Spleen (tissue), 11 donors: ENCODE measurements around the gene PRRC1. TPM values are rescaled to one million over a fixed set of nuclear protein-coding genes. Genes with fewer than 3 reads are reported as not detected.

ENCODE experiments used
- DNase-seq: peaks from one replicate; pipeline ENCODE4 v3.0.0-alpha.2; 2020
- H3K27ac ChIP-seq, 8 donors: fragments of 200-600 bp; sonication (generic) in 7 of 8; 1 replicate in 4 of 8; 2 replicates in 4 of 8; pipeline versions ENCODE4 v1.5.0 to v1.8.0; 2016 to 2021; ENCODE audit warnings: inconsistent platforms in 4 of 8, mild to moderate bottlenecking in 4 of 8, moderate library complexity in 1 of 8
- H3K27me3 ChIP-seq, 7 donors: fragments of 200-600 bp; sonication (generic) in 6 of 7; replicated peaks in 1 of 7; 1 replicate in 4 of 7; 2 replicates in 3 of 7; pipeline versions ENCODE4 v1.5.0 to v1.8.0; 2016 to 2021; ENCODE audit warnings: inconsistent platforms in 3 of 7, mild to moderate bottlenecking in 1 of 7
- H3K36me3 ChIP-seq, 6 donors: fragments of 200-600 bp; sonication (generic) in 5 of 6; 1 replicate in 4 of 6; 2 replicates in 2 of 6; pipeline versions ENCODE4 v1.5.0 to v1.8.0; 2016 to 2021; ENCODE audit warnings: inconsistent platforms in 2 of 6
- H3K4me1 ChIP-seq, 6 donors: fragments of 200-600 bp; sonication (generic) in 5 of 6; 1 replicate in 3 of 6; 2 replicates in 3 of 6; pipeline versions ENCODE4 v1.5.0 to v1.8.0; 2016 to 2021; ENCODE audit warnings: inconsistent platforms in 3 of 6
- H3K4me3 ChIP-seq, 8 donors: fragments of 200-600 bp; sonication (generic) in 7 of 8; 1 replicate in 4 of 8; 2 replicates in 4 of 8; pipeline versions ENCODE4 v1.5.0 to v1.8.0; 2016 to 2021; ENCODE audit warnings: inconsistent platforms in 4 of 8, mild to moderate bottlenecking in 4 of 8, moderate library complexity in 2 of 8
- H3K9me3 ChIP-seq, 8 donors: fragments of 200-600 bp; sonication (generic) in 7 of 8; 1 replicate in 4 of 8; 2 replicates in 4 of 8; pipeline versions ENCODE4 v1.5.0 to v1.8.0; 2016 to 2021; ENCODE audit warnings: inconsistent platforms in 4 of 8
- CTCF ChIP-seq, 11 experiments: fragments of 200-600 bp in 7 of 11; fragments of 450-650 bp in 4 of 11; sonication (generic) in 4 of 11; IDR thresholded peaks in 8 of 11; conservative IDR thresholded peaks in 3 of 11; 1 replicate in 7 of 11; 2 replicates in 4 of 11; pipeline versions ENCODE4 v1.4.0 to v1.8.0; 2016 to 2021; ENCODE audit warnings: antibody characterized with exemption in 11 of 11, inconsistent platforms in 4 of 11, mild to moderate bottlenecking in 1 of 11
- POLR2A ChIP-seq, 3 donors: fragments of 450-650 bp; IDR thresholded peaks; one replicate each; pipeline ENCODE4 v1.5.1; 2017; ENCODE audit warnings: antibody characterized with exemption in 3 of 3, mild to moderate bottlenecking in 1 of 3
- POLR2AphosphoS5 ChIP-seq, 3 donors: sonication (generic); formaldehyde crosslinking; IDR thresholded peaks; one replicate each; pipeline ENCODE4 v1.5.1; 2017; ENCODE audit warnings: antibody characterized with exemption in 3 of 3
- WGBS, 5 donors: extraction: QIAGEN DNeasy Blood & Tissue Kit in 3 of 5; methylation state at CpG; one replicate each; pipeline versions ENCODE4 v1.1.5 to v1.1.7; 2013 to 2018; 5-methylcytosine and 5-hydroxymethylcytosine counted together
- intact Hi-C: fragments of 100-400 bp; cut with DNase I; formaldehyde crosslinking; loops from one replicate; pipeline ENCODE4 v1.15.0; 2023; ENCODE audit warnings: low total_unique reads
- polyA plus RNA-seq, 3 donors: library from polyadenylated mRNA; stranded (reverse); fragments of 200-250 nt; gene quantifications; one replicate each; pipeline ENCODE4 v1.2.1, GENCODE V29; 2013
- total RNA-seq, 7 donors: library from RNA; depleted of rRNA in 3 of 7; stranded (reverse); fragments of >200 nt in 3 of 7; fragmentation: NEBNext Ultra II Directional in 4 of 7; extraction: Animal tissue kit (Norgen Biotek cat#: 25700) in 4 of 7; gene quantifications; one replicate each; pipeline versions ENCODE4 v1.1.0 to v1.2.1, GENCODE V29; 2016 to 2021
- donor health status: healthy with polysubstance abuse.
- donor health status: DM: no; HTN: no; CAD: no; lungs with moderate emphysema.
- donor health status: DM: no; HTN: no; CAD: no.
- donor health status: Bipolar disorder and iron deficiency.
- donor health status: healthy.
- donor health status: DM: no; HTN: no; CAD: no.
- donor health status: DM: yes; HTN: yes; CAD: no.

Gene PRRC1
- total and polyA plus RNA-seq, 10 donors = 11.9 to 45.9 (median 38.5) TPM

GRCh38 chr5:127508644-127509373 is 8.6 kb upstream of the PRRC1 start:
- no peak for DNase-seq
- H3K4me3 ChIP-seq = no peak overlapping the region
- WGBS, 5 donors = 75 to 98% (median 81%) methylated on average over 2 of the region's 2 CpGs
- no peak for TF ChIP-seq POLR2AphosphoS5 (IDR thresholded peaks at IDR 0.05)
- no peak for TF ChIP-seq CTCF (IDR thresholded peaks at IDR 0.05 in 8 of 11, conservative IDR thresholded peaks at IDR 0.05 in 3 of 11)
- no peak for TF ChIP-seq POLR2A (IDR thresholded peaks at IDR 0.05)
- no peaks in the 10 kb centered on the region for H3K4me1 ChIP-seq
- intact Hi-C loops = no loop called here
- H3K27ac ChIP-seq = no peak overlapping the region
- no peaks in the 10 kb centered on the region for H3K36me3 ChIP-seq
- H3K27me3 ChIP-seq = peaks cover 0 to 5% (median 0%) of the 10 kb centered on the region in 7 donors
- H3K9me3 ChIP-seq = no peaks in the 10 kb centered on the region

- WGBS, 5 donors = 34 to 42% (median 38%) methylated on average over 3 of the region's 3 CpGs
- H3K36me3 ChIP-seq = no peaks in the 10 kb centered on the region
- H3K27ac ChIP-seq = no peak overlapping the region
- peaks cover 0 to 5% (median 0%) of the 10 kb centered on the region in 7 donors for H3K27me3 ChIP-seq
- no peak overlapping the region for H3K4me3 ChIP-seq
- TF ChIP-seq POLR2A (IDR thresholded peaks at IDR 0.05) (no peak), POLR2AphosphoS5 (IDR thresholded peaks at IDR 0.05) (no peak), CTCF (IDR thresholded peaks at IDR 0.05 in 8 of 11, conservative IDR thresholded peaks at IDR 0.05 in 3 of 11) (no peak)
- H3K9me3 ChIP-seq = no peaks in the 10 kb centered on the region
- no peak for DNase-seq
- intact Hi-C loops = no loop called here
- peaks cover 0 to 13% (median 7%) of the 10 kb centered on the region in 6 donors for H3K4me1 ChIP-seq
Observed at GRCh38 chr5:127513408-127513970, 4.0 kb upstream of the PRRC1 start.

- no peak for DNase-seq
- Histone ChIP-seq H3K36me3 (no peaks in the 10 kb centered on the region), H3K27me3 (peaks cover 0 to 5% (median 0%) of the 10 kb centered on the region in 7 donors), H3K4me1 (peaks cover 0 to 27% (median 19%) of the 10 kb centered on the region in 6 donors), H3K9me3 (no peaks in the 10 kb centered on the region), H3K27ac (no peak overlapping the region), H3K4me3 (no peak overlapping the region)
- intact Hi-C loops = no loop called here
- WGBS, 5 donors = 86 to 100% (median 95%) methylated on average over 1 of the region's 1 CpG
- TF ChIP-seq CTCF (IDR thresholded peaks at IDR 0.05 in 8 of 11, conservative IDR thresholded peaks at IDR 0.05 in 3 of 11) (no peak), POLR2A (IDR thresholded peaks at IDR 0.05) (no peak), POLR2AphosphoS5 (IDR thresholded peaks at IDR 0.05) (no peak)
Observed at GRCh38 chr5:127514816-127515215, 2.6 kb upstream of the PRRC1 start.

- Histone ChIP-seq H3K4me1 (peaks cover 0 to 37% (median 20%) of the 10 kb centered on the region in 6 donors), H3K4me3 (no peak overlapping the region), H3K27me3 (peaks cover 0 to 5% (median 0%) of the 10 kb centered on the region in 7 donors), H3K9me3 (peaks cover 0 to 2% (median under 1%) of the 10 kb centered on the region in 8 donors), H3K27ac (no peak overlapping the region), H3K36me3 (no peaks in the 10 kb centered on the region)
- no peak for DNase-seq
- WGBS, 5 donors = 93 to 96% (median 96%) methylated on average over 10 of the region's 10 CpGs
- TF ChIP-seq POLR2AphosphoS5 (IDR thresholded peaks at IDR 0.05) (no peak), POLR2A (IDR thresholded peaks at IDR 0.05) (no peak), CTCF (IDR thresholded peaks at IDR 0.05 in 8 of 11, conservative IDR thresholded peaks at IDR 0.05 in 3 of 11) (no peak)
- intact Hi-C loops = no loop called here
Observed at GRCh38 chr5:127515693-127516440, 1.6 kb upstream of the PRRC1 start.
